HG02798 (cell line): ENCODE measurements around the gene RUFY3.
"Not testable (repeated sequence)": the region's sequence is repeated elsewhere in the genome, so short reads cannot be mapped to it uniquely, and the experiment has no call there.

Source experiments
- ATAC-seq: cut with Tn5 transposase; IDR thresholded peaks from one replicate; pipeline ENCODE4 v1.9.1; 2021; ENCODE audit warnings: mild to moderate bottlenecking; ENCODE audit not compliant: unreplicated experiment, poor library complexity

Gene RUFY3, protein sequence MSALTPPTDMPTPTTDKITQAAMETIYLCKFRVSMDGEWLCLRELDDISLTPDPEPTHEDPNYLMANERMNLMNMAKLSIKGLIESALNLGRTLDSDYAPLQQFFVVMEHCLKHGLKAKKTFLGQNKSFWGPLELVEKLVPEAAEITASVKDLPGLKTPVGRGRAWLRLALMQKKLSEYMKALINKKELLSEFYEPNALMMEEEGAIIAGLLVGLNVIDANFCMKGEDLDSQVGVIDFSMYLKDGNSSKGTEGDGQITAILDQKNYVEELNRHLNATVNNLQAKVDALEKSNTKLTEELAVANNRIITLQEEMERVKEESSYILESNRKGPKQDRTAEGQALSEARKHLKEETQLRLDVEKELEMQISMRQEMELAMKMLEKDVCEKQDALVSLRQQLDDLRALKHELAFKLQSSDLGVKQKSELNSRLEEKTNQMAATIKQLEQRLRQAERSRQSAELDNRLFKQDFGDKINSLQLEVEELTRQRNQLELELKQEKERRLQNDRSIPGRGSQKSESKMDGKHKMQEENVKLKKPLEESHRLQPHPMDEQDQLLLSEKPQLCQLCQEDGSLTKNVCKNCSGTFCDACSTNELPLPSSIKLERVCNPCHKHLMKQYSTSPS

DNA sequence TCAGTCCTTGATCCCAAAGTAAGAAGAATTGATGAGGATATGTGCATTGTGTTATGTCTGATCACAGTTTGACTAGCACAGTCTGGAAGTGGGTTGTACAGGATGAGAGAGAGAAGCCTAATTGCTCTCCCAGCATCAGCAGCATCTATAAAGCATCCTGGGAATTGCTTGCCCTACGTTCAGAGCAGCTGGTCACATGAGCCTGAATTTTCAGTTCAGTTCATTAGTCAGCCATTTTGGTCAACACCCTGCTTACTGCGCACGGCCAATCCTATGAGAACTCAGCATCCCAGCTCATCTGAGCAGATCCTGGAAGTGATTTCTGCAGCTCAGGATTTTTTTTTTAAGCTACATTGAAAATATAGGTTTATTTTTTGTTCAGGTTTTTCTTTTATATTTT, at the start of gene RUFY3:
Gene RUFY3, plus strand, starts transcription at position 218 of the 400 bp plus-strand sequence. CDS start 610 bp downstream, outside the sequence.
- ATAC-seq, result no peak

DNA sequence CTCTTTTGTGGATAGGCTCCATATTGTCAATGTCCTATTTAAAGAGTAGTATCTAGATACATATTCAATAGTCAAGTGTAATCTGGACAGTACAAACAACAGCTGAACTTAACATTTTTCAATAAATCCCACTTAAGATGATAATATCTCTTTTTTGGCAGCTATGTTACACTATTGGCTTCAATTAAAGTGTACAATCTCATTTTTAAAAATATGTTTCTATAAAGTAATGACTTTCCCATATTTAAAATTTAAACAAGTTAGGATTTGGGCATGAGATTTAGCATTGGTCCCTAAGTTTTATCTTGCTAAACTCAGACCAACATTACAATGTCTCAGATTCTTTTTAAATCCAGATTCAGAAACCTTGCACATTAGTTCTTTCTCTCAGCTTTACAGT, 47.6 kb upstream of the RUFY3 start:
- no peak for ATAC-seq

- ATAC-seq, result no peak
Observed at GRCh38 chr4:70674731-70675130, 47.0 kb upstream of the RUFY3 start.

- no peak for ATAC-seq
Observed at GRCh38 chr4:70676554-70677090, 45.1 kb upstream of the RUFY3 start.

DNA sequence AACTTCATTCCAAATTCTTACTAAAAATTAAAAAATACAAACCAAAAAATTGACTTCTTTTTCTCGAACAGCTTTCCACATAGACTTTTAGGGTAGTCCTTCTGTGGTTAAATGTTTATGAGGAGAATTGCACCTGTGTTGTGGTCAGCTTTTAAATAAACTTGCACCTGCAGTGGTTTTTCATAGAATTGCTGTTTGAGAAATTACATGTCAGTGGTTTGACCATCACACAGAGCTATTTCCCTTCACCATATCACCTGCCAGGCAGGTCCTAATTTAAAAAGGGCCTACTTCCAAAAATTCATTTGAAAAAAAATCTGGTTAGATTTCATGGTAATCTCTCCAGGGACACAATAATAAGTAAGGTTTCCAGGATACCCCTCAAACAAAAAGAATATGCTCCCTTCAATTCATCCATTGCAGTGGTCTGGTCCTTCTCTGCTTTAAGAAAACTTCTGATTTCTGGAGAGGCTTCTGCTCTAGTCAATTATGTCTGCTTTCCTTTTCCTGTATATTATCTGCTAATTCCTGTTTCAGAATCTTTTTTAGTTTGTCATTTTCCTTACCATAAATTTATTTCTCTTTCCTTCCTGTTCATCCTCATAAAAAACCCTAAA, 43.3 kb upstream of the RUFY3 start:
- ATAC-seq, result peak; percentile 88

- no peak for ATAC-seq
Observed at GRCh38 chr4:70680934-70681333, 40.8 kb upstream of the RUFY3 start.

- ATAC-seq, result no peak
Observed at GRCh38 chr4:70681704-70682103, 40.1 kb upstream of the RUFY3 start.

- ATAC-seq, result not testable (repeated sequence)
Observed at GRCh38 chr4:70682142-70682541, 39.6 kb upstream of the RUFY3 start.

- no peak for ATAC-seq
Observed at GRCh38 chr4:70687392-70687791, 34.4 kb upstream of the RUFY3 start.

DNA sequence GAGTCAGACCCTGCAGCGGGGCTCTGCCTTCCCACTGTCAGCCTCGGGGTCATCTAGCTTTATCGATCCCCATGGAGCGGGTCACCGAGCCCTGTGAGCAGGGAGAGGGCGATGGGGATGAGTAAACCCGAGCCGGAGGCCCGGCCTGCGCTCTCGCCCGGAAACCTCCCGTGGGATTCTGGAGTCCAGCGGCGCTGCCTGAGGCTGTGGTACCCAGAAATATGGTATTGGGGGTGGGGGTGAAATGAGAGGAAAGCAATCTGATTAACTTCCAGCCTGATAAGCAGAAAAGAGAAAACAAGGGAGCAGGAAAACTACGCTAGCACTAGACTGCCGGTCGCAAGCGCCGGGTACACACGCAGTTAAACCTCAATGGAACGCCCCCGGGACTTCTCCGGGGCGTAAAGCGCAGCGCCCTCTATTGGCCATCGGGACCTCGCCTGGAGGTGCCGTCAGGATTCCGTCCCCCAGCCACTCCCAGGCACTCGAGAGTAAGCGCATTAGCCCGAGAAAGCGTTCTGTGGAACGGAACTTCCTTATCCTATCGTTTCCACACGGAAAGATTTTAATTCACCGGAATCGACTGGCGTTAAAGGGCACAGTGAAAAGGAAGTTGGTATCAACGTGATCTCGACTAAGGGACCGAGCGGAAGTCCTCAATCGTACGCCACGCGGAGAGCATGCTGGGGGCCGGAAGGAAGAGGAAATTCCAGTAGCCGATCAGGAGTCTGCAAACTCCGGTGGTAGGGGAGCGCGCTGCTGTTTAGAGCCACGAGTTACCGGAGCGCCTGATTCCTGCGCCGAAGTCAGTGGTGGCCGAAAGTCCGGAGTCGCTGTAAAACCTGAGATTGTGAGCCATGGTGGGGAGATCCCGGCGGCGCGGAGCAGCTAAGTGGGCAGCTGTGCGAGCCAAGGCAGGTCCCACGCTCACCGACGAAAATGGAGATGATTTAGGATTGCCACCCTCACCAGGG, 33.7 kb upstream of the RUFY3 start, which contains the start of gene UTP3:
Gene UTP3, plus strand, starts transcription at position 712 of the 974 bp plus-strand sequence. Its CDS starts 146 bp downstream, at position 858.
- peak; percentile 94 for ATAC-seq

GRCh38 chr4:70688795-70689231, 33.0 kb upstream of the RUFY3 start:
- no peak for ATAC-seq

DNA sequence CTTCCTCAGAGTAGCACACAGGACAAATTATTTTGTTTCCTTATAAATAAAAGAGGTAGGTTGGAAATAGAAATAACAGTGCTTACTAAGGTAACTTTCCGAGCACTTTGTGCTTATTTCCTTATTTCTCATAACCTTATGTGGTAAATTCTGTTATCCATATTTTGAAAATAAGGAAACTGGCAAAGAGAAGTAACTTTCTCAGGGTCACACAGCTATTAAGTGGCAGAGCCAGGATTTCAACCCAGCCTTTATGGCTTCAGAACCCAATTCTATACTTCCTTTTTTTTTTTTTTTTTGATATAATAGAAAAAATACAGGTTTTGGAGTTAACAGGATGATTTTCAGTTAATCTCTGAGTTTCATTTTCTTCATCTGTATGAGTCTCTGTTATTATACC, 30.1 kb upstream of the RUFY3 start:
- ATAC-seq, result no peak

DNA sequence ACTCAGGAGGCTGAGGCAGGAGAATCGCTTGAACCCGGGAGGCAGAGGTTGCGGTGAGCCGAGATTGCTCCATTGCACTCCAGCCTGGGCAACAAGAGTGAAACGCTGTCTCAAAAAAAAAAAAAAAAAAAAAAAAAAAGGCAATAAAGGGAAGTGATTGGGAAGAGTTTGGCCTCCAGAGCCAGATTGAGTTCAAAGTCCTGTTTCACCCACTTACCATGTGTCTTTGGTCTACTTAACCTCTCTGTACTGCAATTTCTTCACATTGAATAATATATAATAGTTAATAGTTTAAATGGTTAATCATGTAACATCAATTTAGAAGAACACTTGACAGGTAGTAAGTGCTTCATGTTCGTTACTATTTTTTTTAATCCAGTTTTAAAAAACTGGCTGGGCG, 27.1 kb upstream of the RUFY3 start:
- not testable (repeated sequence) for ATAC-seq

- ATAC-seq, result not testable (repeated sequence)
Observed at GRCh38 chr4:70698435-70698834, 23.3 kb upstream of the RUFY3 start.

DNA sequence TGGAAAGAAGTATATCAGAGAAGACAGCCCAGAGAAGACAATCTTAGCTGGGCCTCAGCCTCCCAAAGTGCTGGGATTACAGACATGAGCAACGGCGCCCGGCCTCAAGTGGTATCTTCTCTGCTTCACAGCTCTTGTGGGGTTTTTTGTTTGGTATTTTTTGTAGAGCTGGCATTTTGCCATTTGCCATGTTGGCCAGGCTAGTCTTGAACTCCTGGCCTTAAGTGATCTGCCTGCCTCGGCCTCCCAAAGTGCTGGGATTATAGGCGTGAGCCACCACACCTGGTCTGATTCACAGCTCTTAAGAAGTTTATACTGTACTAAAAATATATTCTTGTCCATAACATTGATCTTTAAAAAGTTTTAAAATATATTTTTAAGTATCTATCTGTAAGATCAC, 21.1 kb upstream of the RUFY3 start:
- ATAC-seq, result no peak

GRCh38 chr4:70701271-70701670, 20.5 kb upstream of the RUFY3 start:
- no peak for ATAC-seq

GRCh38 chr4:70702592-70702991, 19.2 kb upstream of the RUFY3 start:
- ATAC-seq, result not testable (repeated sequence)

DNA sequence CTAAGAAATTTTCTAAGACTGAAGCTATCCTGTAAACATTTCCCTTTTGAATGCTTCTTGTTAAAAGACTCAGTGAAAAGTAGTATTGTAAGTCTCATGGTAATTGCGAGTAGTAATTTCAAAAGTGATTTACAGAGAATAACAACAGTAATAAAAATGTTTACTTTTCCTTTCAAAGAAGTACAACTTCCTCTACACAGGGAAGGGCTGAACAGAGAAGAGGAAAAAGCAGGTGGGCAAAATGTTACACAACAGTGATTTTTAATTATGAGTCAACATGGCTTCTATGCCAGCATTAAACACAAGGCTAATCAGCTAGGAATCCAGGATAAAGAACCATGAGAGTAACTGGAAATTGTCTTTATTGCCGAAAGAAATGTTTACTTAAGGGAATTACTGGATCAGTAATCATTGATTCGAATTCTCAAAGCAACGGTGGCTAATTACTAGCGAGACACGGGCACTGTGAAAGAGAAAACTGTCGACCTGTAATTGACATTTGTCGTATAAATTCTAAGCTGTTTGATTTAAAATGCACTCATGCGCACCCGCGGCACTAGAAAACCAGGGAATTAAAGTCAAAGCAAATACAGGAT, 18.0 kb upstream of the RUFY3 start:
- no peak for ATAC-seq

DNA sequence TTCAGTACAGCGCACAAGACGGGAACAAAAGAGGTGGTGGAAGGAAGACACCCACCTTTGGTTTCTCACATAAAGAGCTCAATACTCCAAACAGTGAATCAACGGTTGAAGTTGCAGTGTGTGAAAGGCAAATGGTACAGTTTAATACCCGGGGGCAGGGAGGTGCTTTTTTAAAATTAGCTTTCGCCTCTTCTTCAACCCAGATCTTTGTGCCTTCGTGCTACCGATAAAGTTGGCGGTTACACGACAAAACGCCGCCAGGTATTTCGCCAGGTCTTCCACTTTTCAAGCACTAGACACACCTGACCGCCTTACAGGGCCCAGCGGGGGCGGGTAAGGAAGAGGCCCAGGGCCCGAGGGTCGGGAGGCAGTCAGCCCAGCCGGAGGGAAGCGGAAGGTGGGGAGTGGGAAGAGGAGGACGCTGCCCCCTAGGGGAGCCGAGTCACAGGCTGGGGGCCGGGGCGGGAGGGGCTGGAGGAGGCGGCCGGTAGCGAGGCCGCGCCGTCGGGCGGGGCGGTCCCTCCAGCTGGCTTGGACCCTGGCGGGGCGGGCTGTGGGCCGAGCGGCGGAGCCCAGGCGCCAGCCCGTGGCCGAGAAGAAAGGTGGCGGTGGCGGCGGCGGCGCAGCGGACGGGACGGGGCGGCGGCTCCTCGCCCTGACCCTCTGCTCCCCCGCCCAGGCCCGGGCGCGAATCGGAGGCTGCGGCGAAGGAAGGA, 17.4 kb upstream of the RUFY3 start:
- ATAC-seq, result peak; percentile 73
